Neural crest cell (in vitro differentiated cells): ENCODE data around the gene C21orf58. TPM values are rescaled to one million over a fixed set of nuclear protein-coding genes. Genes with fewer than 3 reads are reported as not detected.

Experiments
- DNase-seq: peaks from one replicate; pipeline ENCODE4 v3.0.0; 2021; ENCODE audit warnings: low read depth, mixed read lengths, low spot score
- H3K27ac Mint-ChIP-seq: one replicate; pipeline ENCODE4 v1.8.0; 2021; ENCODE audit warnings: mild to moderate bottlenecking, mixed read lengths; ENCODE audit not compliant: unreplicated experiment
- H3K27me3 Mint-ChIP-seq: 2 replicates; pipeline ENCODE4 v1.8.0; 2021; ENCODE audit warnings: low read depth, mild to moderate bottlenecking, mixed read lengths
- H3K36me3 Mint-ChIP-seq: 2 replicates; pipeline ENCODE4 v1.8.0; 2021; ENCODE audit warnings: low read depth, mild to moderate bottlenecking, mixed read lengths
- H3K4me1 Mint-ChIP-seq: 2 replicates; pipeline ENCODE4 v1.8.0; 2021; ENCODE audit warnings: mixed read lengths
- H3K4me3 Mint-ChIP-seq: one replicate; pipeline ENCODE4 v1.8.0; 2021; ENCODE audit warnings: mild to moderate bottlenecking, mixed read lengths
- H3K9me3 Mint-ChIP-seq: 2 replicates; pipeline ENCODE4 v1.8.0; 2021; ENCODE audit warnings: mixed read lengths
- total RNA-seq: library from RNA; stranded (reverse); gene quantifications from 2 replicates; pipeline ENCODE4 v1.2.1, GENCODE V29; 2021
- TF ChIP-seq, protein P1 (sequence below): fragments of 200-600 bp; sonication (generic); conservative IDR thresholded peaks from 2 replicates; pipeline ENCODE4 v1.5.0; 2021; ENCODE audit warnings: antibody characterized with exemption, mild to moderate bottlenecking

The C21orf58 gene
- total RNA-seq, 1 donor from 2014 or later: 61.5 TPM

- H3K9me3 Mint-ChIP-seq: no peaks in the 10 kb centered on the region
Observed at GRCh38 chr21:46289655-46290179, 34.0 kb downstream of the C21orf58 start.

DNA sequence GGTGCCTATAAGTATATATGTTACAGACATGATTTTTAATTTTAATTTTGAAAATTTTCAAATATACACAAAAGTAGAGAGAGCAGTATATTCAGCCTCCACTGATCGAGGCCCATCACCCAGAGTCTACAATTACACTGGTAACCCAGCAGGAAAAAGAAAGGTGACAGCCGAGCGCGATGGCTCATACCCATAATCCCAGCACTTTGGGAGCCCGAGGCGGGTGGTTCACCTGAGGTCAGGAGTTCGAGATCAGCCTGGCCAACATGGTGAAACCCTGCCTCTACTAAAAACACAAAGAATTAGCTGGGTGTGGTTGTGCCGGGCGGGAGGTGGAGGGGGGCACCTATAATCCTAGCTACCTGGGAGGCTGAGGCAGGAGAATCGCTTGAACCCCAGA, 36.1 kb downstream of the C21orf58 start:
- TF ChIP-seq, protein P1, sequence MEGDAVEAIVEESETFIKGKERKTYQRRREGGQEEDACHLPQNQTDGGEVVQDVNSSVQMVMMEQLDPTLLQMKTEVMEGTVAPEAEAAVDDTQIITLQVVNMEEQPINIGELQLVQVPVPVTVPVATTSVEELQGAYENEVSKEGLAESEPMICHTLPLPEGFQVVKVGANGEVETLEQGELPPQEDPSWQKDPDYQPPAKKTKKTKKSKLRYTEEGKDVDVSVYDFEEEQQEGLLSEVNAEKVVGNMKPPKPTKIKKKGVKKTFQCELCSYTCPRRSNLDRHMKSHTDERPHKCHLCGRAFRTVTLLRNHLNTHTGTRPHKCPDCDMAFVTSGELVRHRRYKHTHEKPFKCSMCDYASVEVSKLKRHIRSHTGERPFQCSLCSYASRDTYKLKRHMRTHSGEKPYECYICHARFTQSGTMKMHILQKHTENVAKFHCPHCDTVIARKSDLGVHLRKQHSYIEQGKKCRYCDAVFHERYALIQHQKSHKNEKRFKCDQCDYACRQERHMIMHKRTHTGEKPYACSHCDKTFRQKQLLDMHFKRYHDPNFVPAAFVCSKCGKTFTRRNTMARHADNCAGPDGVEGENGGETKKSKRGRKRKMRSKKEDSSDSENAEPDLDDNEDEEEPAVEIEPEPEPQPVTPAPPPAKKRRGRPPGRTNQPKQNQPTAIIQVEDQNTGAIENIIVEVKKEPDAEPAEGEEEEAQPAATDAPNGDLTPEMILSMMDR: no peak
- Mint-ChIP-seq H3K4me1 (peaks cover 41% of the 10 kb centered on the region), H3K27me3 (no peaks in the 10 kb centered on the region), H3K4me3 (peak overlapping the region; percentile 91), H3K36me3 (peaks cover 26% of the 10 kb centered on the region), H3K27ac (no peak overlapping the region), H3K9me3 (no peaks in the 10 kb centered on the region)
- no peak for DNase-seq

More at GRCh38 chr21:46289655-46290179, 34.0 kb downstream of the C21orf58 start:
- TF ChIP-seq, protein P1: no peak
- H3K27ac Mint-ChIP-seq: no peak overlapping the region
- peak overlapping the region; percentile 25 for H3K4me3 Mint-ChIP-seq
- H3K4me1 Mint-ChIP-seq: peaks cover 27% of the 10 kb centered on the region
- DNase-seq: no peak
- peaks cover 20% of the 10 kb centered on the region for H3K36me3 Mint-ChIP-seq
- H3K27me3 Mint-ChIP-seq: no peaks in the 10 kb centered on the region

DNA sequence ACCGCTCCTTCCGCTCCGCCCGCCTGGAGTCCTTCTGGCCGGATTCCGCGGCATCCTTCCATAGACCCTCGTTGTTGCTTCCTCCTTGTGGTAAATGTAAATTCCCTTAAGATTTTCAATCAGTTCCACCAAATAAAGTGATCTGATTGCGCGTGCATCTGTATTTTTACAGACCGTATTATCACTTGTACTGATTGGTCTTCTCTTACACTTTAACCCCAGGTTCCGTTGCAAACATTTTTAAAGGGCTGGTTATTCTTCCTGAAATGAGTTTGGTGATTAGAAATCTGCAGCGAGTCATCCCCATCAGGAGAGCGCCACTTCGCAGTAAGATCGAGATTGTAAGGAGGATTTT, 37.0 kb downstream of the C21orf58 start:
- no peaks in the 10 kb centered on the region for H3K27me3 Mint-ChIP-seq
- TF ChIP-seq, protein P1: no peak
- no peak for DNase-seq
- H3K4me3 Mint-ChIP-seq: peak overlapping the region; percentile 91
- peaks cover 20% of the 10 kb centered on the region for H3K36me3 Mint-ChIP-seq
- H3K4me1 Mint-ChIP-seq: peaks cover 41% of the 10 kb centered on the region
- H3K27ac Mint-ChIP-seq: peak overlapping the region; percentile 44
- H3K9me3 Mint-ChIP-seq: no peaks in the 10 kb centered on the region

DNA sequence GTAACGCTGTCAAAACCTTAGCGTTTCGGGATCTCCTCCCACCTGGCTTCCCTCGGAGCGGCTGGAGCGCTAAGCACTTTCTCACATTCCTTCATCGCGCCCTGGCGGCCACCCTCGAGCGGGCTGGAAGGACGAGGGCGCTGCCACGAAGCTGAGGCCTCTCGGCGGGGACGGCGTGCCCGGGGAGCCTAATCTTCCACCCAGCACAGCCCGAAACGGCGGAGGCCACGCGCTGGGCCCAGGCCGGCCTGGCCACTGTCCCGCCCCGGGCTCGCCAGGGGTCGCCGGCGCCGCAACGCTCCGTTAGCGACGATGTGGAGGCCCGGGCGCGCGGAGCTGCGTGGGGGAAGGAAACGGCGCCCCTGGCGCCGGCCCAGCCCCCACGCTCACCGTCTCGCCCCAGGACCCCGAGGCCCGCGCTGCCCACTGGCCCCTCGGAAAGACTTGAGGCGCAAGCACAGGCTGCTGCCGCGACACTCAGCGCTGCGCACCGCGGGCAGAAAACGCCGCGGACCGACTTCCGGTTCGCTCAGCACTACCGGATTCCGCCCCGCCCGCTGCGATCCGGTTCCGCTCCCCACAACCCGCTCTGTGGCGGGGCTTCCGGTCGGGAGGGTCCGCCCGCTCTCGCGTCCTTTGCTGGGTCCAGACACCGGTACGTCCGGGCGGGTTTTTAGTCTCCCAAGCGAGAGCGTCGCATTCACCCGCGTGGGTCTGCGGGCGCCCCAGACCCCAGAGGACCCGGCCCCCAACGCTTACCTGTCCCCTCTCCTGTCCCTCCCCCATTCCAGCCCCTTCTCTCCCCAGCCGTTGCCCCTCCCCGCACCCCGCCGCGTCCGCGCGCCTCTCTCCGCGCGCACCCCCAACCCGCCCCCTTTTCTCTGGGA, 37.7 kb downstream of the C21orf58 start, which contains the start of gene YBEY:
Gene YBEY (plus strand): TSS at position 582 of the 887 bp plus-strand sequence. CDS start 572 bp downstream, outside the sequence.
- Mint-ChIP-seq H3K27me3 (no peaks in the 10 kb centered on the region), H3K27ac (peak within 1 kb of the TSS; percentile 89), H3K9me3 (no peaks in the 10 kb centered on the region), H3K36me3 (peaks cover 18% of the 10 kb centered on the region), H3K4me1 (peaks cover 45% of the 10 kb centered on the region), H3K4me3 (peak within 1 kb of the TSS; percentile 92)
- TF ChIP-seq, protein P1: peak; percentile 62
- DNase-seq: peak; percentile 84

GRCh38 chr21:46285206-46285661, 38.4 kb downstream of the C21orf58 start, which contains the start of gene MCM3AP:
Gene MCM3AP, minus strand, starts transcription at chr21:46285611. Its CDS starts 325 bp downstream, at chr21:46285286.
- TF ChIP-seq, protein P1: no peak
- Mint-ChIP-seq H3K27me3 (no peaks in the 10 kb centered on the region), H3K4me1 (peaks cover 45% of the 10 kb centered on the region), H3K27ac (peak within 1 kb of the TSS; percentile 89), H3K4me3 (peak within 1 kb of the TSS; percentile 92), H3K36me3 (peaks cover 18% of the 10 kb centered on the region), H3K9me3 (no peaks in the 10 kb centered on the region)
- DNase-seq: no peak
